ENCODE data around the gene ANKRD44. TPM values are rescaled to one million over a fixed set of nuclear protein-coding genes. Genes with fewer than 3 reads are reported as not detected.
A peak's percentile ranks its signal among the peaks of the same experiment; 100 is the strongest.

The ANKRD44 gene
- total and polyA plus RNA-seq, 4 experiments from 2014 or later: 51.5 to 248 (median 158) TPM

DNA sequence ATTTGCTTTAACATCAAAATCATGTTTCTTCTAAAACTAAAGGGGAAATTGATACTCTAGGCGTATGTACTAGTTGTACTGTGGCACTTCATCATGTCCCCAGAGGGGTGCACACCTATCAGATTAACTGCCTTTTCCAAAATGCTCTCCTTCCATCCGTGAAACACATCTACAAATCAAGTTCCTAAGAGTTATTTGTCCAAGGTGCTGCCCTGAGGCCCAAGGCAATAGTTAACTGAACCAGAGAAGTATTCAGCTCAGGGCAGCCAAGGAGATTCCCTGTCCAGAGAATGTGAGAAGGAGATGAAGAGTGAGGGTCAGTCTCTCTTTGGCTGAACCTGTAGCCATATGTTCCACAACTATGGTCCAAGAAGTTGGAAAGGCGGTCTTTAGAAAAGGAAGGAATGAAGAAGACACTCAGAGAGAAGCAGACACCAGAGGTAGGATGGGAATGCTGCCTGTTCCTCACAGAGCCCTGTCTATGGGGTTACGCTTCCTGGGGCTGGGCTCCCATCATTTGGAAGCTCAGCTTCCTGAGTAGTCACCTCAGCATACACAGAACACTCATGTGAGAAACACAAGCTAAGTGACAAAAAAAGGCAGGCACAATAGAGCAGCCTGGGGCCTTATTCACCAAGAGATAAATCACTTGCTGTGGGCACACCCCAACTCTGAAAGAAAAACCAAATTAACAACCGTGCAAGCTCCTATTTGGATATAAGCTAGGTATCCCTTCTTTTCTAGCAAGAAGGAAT, 55.6 kb downstream of the ANKRD44 start:
- Mint-ChIP-seq H3K36me3 (peaks cover 11 to 24% of the 10 kb centered on the region in 2 donors), H3K4me3 (peak overlapping the region; percentile 61 to 92 (median 82)), H3K9me3 (peaks cover 0 to 2% (median 0%) of the 10 kb centered on the region in 8 donors), H3K4me1 (peaks cover 60 to 83% (median 73%) of the 10 kb centered on the region in 4 donors), H3K27ac (peak overlapping the region; percentile 93 to 98 (median 96)), H3K27me3 (no peaks in the 10 kb centered on the region)
- Histone ChIP-seq H3K4me1 (ENCODE audit: insufficient read depth, low read length) (peaks cover 92% of the 10 kb centered on the region), H3K27me3 (ENCODE audit: insufficient read depth, low read length) (no peaks in the 10 kb centered on the region), H3K9me3 (ENCODE audit: control insufficient read depth in 1 of 2, low read length in 2 of 2) (no peaks in the 10 kb centered on the region), H3K4me3 (ENCODE audit: low read length in 2 of 2) (peak overlapping the region in 1 of 2 donors; percentile 12), H3K27ac (ENCODE audit: low read depth, low read length) (peak overlapping the region; percentile 70), H3K36me3 (ENCODE audit: insufficient read depth, low read length) (no peaks in the 10 kb centered on the region)
- CTCF ChIA-PET (ENCODE audit: partially characterized antibody): interaction anchor here (0.9 to 3.9 kb wide), 12 partner anchors 10 to 144 kb away, joined by 3 to 17 read pairs (median 5); partner anchors contain the start of gene ANKRD44
- DNase-seq: peak in 2 of 5 donors; percentile 33 to 70
- intact Hi-C loops (cut with micrococcal nuclease): loop anchor here (1.0 to 2.0 kb wide), 5 partner anchors 8 to 64 kb away; no protein-coding TSS in a partner anchor
- POLR2A ChIA-PET (ENCODE audit: partially characterized antibody): interaction anchor here (0.6 to 55.3 kb wide), 14 partner anchors 9 to 47 kb away, joined by 3 to 1394 read pairs (median 6); partner anchors contain the start of gene ANKRD44

DNA sequence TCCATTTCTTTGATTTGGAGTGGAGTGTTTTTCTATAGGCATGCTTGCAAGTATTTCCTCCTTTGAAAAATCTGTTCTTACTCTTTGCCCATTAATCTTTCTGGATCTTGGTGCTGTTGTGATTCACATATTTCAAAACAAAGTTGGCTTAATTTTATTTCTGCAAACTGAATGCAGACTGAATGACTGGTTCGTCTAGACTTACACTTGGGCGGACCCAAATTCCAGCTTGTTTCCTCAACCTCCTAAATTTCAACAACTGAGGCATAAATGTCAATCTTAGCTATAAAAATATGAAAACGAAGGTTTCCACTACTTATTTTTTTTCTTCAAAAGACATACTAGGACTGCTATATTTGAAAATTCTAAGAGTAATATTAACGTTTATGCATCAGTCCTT, 59.0 kb downstream of the ANKRD44 start:
- Histone ChIP-seq H3K27ac (ENCODE audit: low read depth, low read length) (no peak overlapping the region), H3K4me1 (ENCODE audit: insufficient read depth, low read length) (peaks cover 92% of the 10 kb centered on the region), H3K27me3 (ENCODE audit: insufficient read depth, low read length) (no peaks in the 10 kb centered on the region), H3K36me3 (ENCODE audit: insufficient read depth, low read length) (no peaks in the 10 kb centered on the region), H3K4me3 (ENCODE audit: low read length in 2 of 2) (no peak overlapping the region), H3K9me3 (ENCODE audit: control insufficient read depth in 1 of 2, low read length in 2 of 2) (no peaks in the 10 kb centered on the region)
- Mint-ChIP-seq H3K36me3 (peaks cover 10 to 34% of the 10 kb centered on the region in 2 donors), H3K27ac (peak overlapping the region; percentile 54 to 93 (median 81)), H3K4me1 (peaks cover 59 to 86% (median 72%) of the 10 kb centered on the region in 4 donors), H3K27me3 (no peaks in the 10 kb centered on the region), H3K9me3 (no peaks in the 10 kb centered on the region), H3K4me3 (peak overlapping the region in 3 of 8 donors; percentile 2 to 43 (median 43))
- ChIA-PET CTCF (ENCODE audit: partially characterized antibody) (interaction anchor here (1.0 to 2.2 kb wide), 6 partner anchors 9 to 104 kb away, joined by 3 to 10 read pairs (median 3); partner anchors contain the start of gene ANKRD44), POLR2A (ENCODE audit: partially characterized antibody) (interaction anchor here (0.7 to 55.3 kb wide), 7 partner anchors 10 to 51 kb away, joined by 4 to 1394 read pairs (median 5); partner anchors contain the start of gene ANKRD44)
- no peak for DNase-seq
- intact Hi-C loops (cut with micrococcal nuclease): no loop called here

DNA sequence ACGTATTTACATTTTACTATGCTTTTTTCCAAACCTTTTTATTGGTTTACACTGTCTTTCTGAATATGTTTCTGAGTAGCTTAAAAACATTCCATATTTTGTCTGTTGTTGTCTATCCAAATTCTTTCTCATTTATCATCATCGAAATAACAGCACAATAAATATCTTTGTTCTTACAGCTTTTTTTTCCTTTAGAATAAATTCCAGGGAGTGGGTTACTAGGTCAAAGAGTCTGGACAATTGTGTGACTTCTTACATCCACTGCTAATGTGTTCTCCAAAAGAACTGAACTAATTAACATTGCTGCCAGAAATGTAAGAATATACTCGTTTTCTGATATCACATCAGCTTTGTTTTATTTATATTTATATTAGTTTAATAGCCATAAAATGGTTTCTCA, 59.4 kb downstream of the ANKRD44 start:
- Mint-ChIP-seq H3K9me3 (no peaks in the 10 kb centered on the region), H3K36me3 (peaks cover 12 to 37% of the 10 kb centered on the region in 2 donors), H3K4me1 (peaks cover 59 to 86% (median 72%) of the 10 kb centered on the region in 4 donors), H3K27ac (peak overlapping the region; percentile 48 to 93 (median 66)), H3K4me3 (peak overlapping the region in 1 of 8 donors; percentile 27), H3K27me3 (no peaks in the 10 kb centered on the region)
- DNase-seq: no peak
- no peaks in the 10 kb centered on the region for H3K9me3 ChIP-seq (ENCODE audit: control insufficient read depth in 1 of 2, low read length in 2 of 2)
- POLR2A ChIA-PET (ENCODE audit: partially characterized antibody): interaction anchor here (0.7 to 55.3 kb wide), 9 partner anchors 10 to 59 kb away, joined by 4 to 1394 read pairs (median 5); partner anchors contain the start of gene ANKRD44
- intact Hi-C loops (cut with micrococcal nuclease): no loop called here
- no peak overlapping the region for H3K4me3 ChIP-seq (ENCODE audit: low read length in 2 of 2)
- H3K4me1 ChIP-seq (ENCODE audit: insufficient read depth, low read length): peaks cover 92% of the 10 kb centered on the region
- H3K27me3 ChIP-seq (ENCODE audit: insufficient read depth, low read length): no peaks in the 10 kb centered on the region
- no peak overlapping the region for H3K27ac ChIP-seq (ENCODE audit: low read depth, low read length)
- CTCF ChIA-PET (ENCODE audit: partially characterized antibody): interaction anchor here (0.7 to 2.2 kb wide), 8 partner anchors 9 to 104 kb away, joined by 3 to 10 read pairs (median 3); partner anchors contain the start of gene ANKRD44
- no peaks in the 10 kb centered on the region for H3K36me3 ChIP-seq (ENCODE audit: insufficient read depth, low read length)

DNA sequence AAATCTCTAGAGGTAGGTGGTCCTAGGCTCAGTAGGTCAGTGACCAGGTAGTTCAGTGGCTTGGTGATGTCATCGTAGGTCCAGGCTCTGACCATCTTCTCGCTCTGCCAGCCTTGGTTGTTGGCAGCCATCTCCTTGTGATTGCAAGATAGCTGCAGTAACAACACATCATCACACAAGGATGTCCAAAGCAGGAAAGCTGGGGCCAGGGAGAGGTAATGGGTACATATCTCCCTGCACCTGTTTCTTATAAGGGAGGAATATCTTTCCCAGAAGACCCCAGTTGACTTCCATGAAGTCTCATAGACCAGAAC, 60.5 kb downstream of the ANKRD44 start:
- CTCF ChIA-PET (ENCODE audit: partially characterized antibody): interaction anchor here (1.1 to 2.2 kb wide), 5 partner anchors 10 to 60 kb away, joined by 3 to 10 read pairs (median 5); partner anchors contain the start of gene ANKRD44
- intact Hi-C loops (cut with micrococcal nuclease): no loop called here
- peaks cover 92% of the 10 kb centered on the region for H3K4me1 ChIP-seq (ENCODE audit: insufficient read depth, low read length)
- peak overlapping the region; percentile 49 for H3K27ac ChIP-seq (ENCODE audit: low read depth, low read length)
- Mint-ChIP-seq H3K27me3 (no peaks in the 10 kb centered on the region), H3K4me3 (peak overlapping the region; percentile 43 to 81 (median 62)), H3K4me1 (peaks cover 54 to 85% (median 69%) of the 10 kb centered on the region in 4 donors), H3K27ac (peak overlapping the region; percentile 82 to 95 (median 94)), H3K36me3 (peaks cover 12 to 39% of the 10 kb centered on the region in 2 donors), H3K9me3 (no peaks in the 10 kb centered on the region)
- DNase-seq: no peak
- POLR2A ChIA-PET (ENCODE audit: partially characterized antibody): interaction anchor here (0.8 to 55.3 kb wide), 9 partner anchors 9 to 58 kb away, joined by 3 to 1394 read pairs (median 5); partner anchors contain the start of gene ANKRD44
- no peaks in the 10 kb centered on the region for H3K27me3 ChIP-seq (ENCODE audit: insufficient read depth, low read length)
- H3K9me3 ChIP-seq (ENCODE audit: control insufficient read depth in 1 of 2, low read length in 2 of 2): no peaks in the 10 kb centered on the region
- H3K36me3 ChIP-seq (ENCODE audit: insufficient read depth, low read length): no peaks in the 10 kb centered on the region
- H3K4me3 ChIP-seq (ENCODE audit: low read length in 2 of 2): no peak overlapping the region

DNA sequence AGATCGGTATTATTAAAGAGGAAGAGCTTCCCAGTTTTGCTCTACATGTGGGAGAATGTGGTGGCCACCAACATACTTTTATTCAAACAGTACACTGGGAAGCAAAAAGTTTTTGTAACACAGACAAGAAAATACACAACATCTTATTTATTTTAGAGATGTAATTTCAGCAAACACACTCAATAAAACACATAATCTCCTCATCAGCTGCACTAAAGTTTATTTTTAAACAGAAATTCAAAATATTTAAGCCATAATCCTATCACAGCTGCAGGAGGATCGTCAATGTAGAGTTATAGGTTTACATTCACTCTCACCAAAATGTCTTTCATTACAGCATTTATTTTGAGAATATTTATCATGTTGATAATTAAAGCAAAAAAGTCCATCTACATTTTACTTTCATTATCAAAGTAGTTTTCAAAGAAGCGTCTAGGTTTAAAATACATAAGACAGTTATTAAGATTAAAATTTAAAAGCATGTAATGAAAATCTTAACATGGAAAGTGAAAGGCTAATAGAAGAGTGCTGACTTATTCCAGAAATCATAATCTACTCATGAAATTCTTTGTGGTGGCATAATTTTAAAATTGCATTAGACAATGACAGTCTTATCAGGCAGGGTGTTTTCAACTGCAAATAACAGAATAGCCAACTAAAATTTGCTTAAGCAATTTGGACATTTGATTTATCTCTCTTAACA, 61.0 kb downstream of the ANKRD44 start:
- H3K4me3 ChIP-seq (ENCODE audit: low read length in 2 of 2): no peak overlapping the region

DNA sequence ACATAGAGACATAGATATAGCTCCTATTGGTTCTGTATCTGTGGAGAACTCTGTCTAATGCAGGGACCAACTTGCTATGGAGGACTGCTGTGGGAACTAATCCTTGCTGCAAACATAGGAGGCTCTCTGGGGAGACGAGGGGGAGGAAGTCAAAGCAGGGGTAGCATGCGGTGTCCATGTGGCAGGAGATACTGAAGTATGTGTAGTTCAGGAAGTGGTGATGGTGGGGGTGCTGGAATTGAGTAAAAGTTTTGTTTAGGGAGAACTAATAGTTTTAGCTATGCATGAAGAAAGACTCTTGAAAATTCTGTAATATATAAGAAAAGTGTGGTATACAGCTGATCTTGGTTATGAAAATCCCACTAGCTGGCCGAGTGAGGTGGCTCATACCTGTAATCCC, 62.0 kb downstream of the ANKRD44 start:
- H3K27ac Mint-ChIP-seq: peak overlapping the region; percentile 70 to 97 (median 94)
- ChIA-PET POLR2A (ENCODE audit: partially characterized antibody) (interaction anchor here (0.8 to 55.3 kb wide), 12 partner anchors 8 to 78 kb away, joined by 3 to 1394 read pairs (median 4); partner anchors contain the start of gene ANKRD44), CTCF (ENCODE audit: partially characterized antibody) (interaction anchor here (0.9 to 2.1 kb wide), 13 partner anchors 8 to 135 kb away, joined by 3 to 8 read pairs (median 4); no protein-coding TSS in a partner anchor)
- no peaks in the 10 kb centered on the region for H3K9me3 Mint-ChIP-seq
- peak in 3 of 5 donors; percentile 47 to 71 (median 48) for DNase-seq
- H3K36me3 ChIP-seq (ENCODE audit: insufficient read depth, low read length): no peaks in the 10 kb centered on the region
- H3K4me3 ChIP-seq (ENCODE audit: low read length in 2 of 2): peak overlapping the region in 1 of 2 donors; percentile 15
- peak overlapping the region; percentile 56 to 85 (median 78) for H3K4me3 Mint-ChIP-seq
- peak overlapping the region; percentile 49 for H3K27ac ChIP-seq (ENCODE audit: low read depth, low read length)
- peaks cover 19 to 45% of the 10 kb centered on the region in 2 donors for H3K36me3 Mint-ChIP-seq
- intact Hi-C loops (cut with micrococcal nuclease): loop anchor here (1.0 kb wide), 1 partner anchor 10 kb away; no protein-coding TSS in a partner anchor
- peaks cover 92% of the 10 kb centered on the region for H3K4me1 ChIP-seq (ENCODE audit: insufficient read depth, low read length)
- peaks cover 53 to 84% (median 68%) of the 10 kb centered on the region in 4 donors for H3K4me1 Mint-ChIP-seq
- no peaks in the 10 kb centered on the region for H3K27me3 Mint-ChIP-seq
- no peaks in the 10 kb centered on the region for H3K27me3 ChIP-seq (ENCODE audit: insufficient read depth, low read length)
- no peaks in the 10 kb centered on the region for H3K9me3 ChIP-seq (ENCODE audit: control insufficient read depth in 1 of 2, low read length in 2 of 2)

More for the DNA sequence above, 61.0 kb downstream of the ANKRD44 start:
- H3K36me3 ChIP-seq (ENCODE audit: insufficient read depth, low read length): no peaks in the 10 kb centered on the region
- no peaks in the 10 kb centered on the region for H3K9me3 ChIP-seq (ENCODE audit: control insufficient read depth in 1 of 2, low read length in 2 of 2)
- POLR2A ChIA-PET (ENCODE audit: partially characterized antibody): interaction anchor here (0.8 to 55.3 kb wide), 12 partner anchors 7 to 77 kb away, joined by 3 to 1394 read pairs (median 4); partner anchors contain the start of gene ANKRD44
- intact Hi-C loops (cut with micrococcal nuclease): no loop called here
- no peak for DNase-seq
- peaks cover 51 to 84% (median 67%) of the 10 kb centered on the region in 4 donors for H3K4me1 Mint-ChIP-seq
- H3K4me1 ChIP-seq (ENCODE audit: insufficient read depth, low read length): peaks cover 92% of the 10 kb centered on the region
- peak overlapping the region; percentile 49 for H3K27ac ChIP-seq (ENCODE audit: low read depth, low read length)
- no peaks in the 10 kb centered on the region for H3K9me3 Mint-ChIP-seq
- CTCF ChIA-PET (ENCODE audit: partially characterized antibody): interaction anchor here (0.9 to 2.2 kb wide), 13 partner anchors 8 to 60 kb away, joined by 3 to 8 read pairs (median 4); partner anchors contain the start of gene ANKRD44
- peak overlapping the region; percentile 82 to 97 (median 94) for H3K27ac Mint-ChIP-seq
- H3K27me3 ChIP-seq (ENCODE audit: insufficient read depth, low read length): no peaks in the 10 kb centered on the region
- no peaks in the 10 kb centered on the region for H3K27me3 Mint-ChIP-seq
- peaks cover 12 to 39% of the 10 kb centered on the region in 2 donors for H3K36me3 Mint-ChIP-seq
- H3K4me3 Mint-ChIP-seq: peak overlapping the region; percentile 43 to 81 (median 62)

All from CD4-positive, alpha-beta memory T cell (primary cell).